Activated T-helper 17 cell treated with anti-CD3 and anti-CD28 coated beads, Interleukin-2, amount 50 U/mL, for 72 hours (primary cell): ENCODE results near the gene ABHD12B. TPM values are rescaled to one million over a fixed set of nuclear protein-coding genes. Genes with fewer than 3 reads are reported as not detected.

Experiments used
- ATAC-seq: fragments of 150-1000 bp; cut with Tn5 transposase; replicated peaks from 2 replicates; pipeline ENCODE4 v1.10.0; 2021; ENCODE audit warnings: mild to moderate bottlenecking, moderate library complexity
- H3K27ac Mint-ChIP-seq: one replicate; pipeline ENCODE4 v1.8.0; 2022; ENCODE audit warnings: mixed read lengths
- H3K27me3 Mint-ChIP-seq: one replicate; pipeline ENCODE4 v1.8.0; 2022; ENCODE audit warnings: mixed read lengths
- H3K36me3 Mint-ChIP-seq: one replicate; pipeline ENCODE4 v1.8.0; 2022; ENCODE audit warnings: low read depth, mild to moderate bottlenecking, mixed read lengths
- H3K4me1 Mint-ChIP-seq: one replicate; pipeline ENCODE4 v1.8.0; 2022; ENCODE audit warnings: mixed read lengths
- H3K4me3 Mint-ChIP-seq: one replicate; pipeline ENCODE4 v1.8.0; 2022; ENCODE audit warnings: mild to moderate bottlenecking, mixed read lengths
- H3K9me3 Mint-ChIP-seq: one replicate; pipeline ENCODE4 v1.8.0; 2022; ENCODE audit warnings: mixed read lengths
- total RNA-seq, 2 donors: library from RNA; stranded (reverse); gene quantifications; one replicate each; pipeline ENCODE4 v1.2.3, GENCODE V29; 2022

ABHD12B gene
- total RNA-seq, 2 donors from 2014 or later: not detected

DNA sequence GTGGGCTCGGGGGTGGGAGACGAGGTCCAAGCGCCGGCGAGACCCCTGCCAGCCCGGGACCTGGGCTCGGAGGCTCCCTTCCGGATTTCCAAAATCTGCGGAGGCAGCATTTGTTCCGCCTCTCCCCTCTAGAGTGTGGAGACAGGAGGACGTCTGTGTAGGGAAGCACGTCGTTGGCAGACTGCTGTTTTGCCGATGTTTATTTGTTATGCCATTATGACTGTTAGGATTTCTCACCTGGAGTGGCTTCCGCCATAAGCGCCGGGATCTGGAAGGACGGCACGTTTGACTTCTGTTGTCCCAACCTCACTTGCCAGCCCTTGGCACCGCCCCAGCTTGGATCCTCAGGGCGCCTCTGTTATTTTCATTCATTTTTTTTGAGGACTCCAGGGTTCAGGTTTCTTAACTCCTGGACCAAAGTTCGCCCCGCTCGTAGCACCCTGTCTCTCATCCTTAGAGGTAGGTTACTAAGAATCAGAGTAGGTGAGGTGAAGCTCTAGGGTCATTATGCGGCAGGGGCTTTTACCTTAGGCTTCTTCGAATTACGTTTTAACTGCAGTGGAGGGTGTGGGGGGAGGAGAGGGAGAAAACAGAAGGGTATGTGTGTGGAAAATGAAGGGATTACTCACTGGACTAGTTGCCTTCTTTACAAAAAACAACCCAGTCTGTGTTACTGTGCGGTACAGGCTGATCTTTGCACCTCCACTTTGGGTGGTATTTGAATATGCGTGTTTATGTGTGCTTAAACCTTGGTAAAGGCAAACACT is 73.0 kb downstream of the ABHD12B start:
- peaks cover 4% of the 10 kb centered on the region for H3K36me3 Mint-ChIP-seq
- H3K27me3 Mint-ChIP-seq: peaks cover 40% of the 10 kb centered on the region
- H3K4me3 Mint-ChIP-seq: peak overlapping the region; percentile 82
- H3K27ac Mint-ChIP-seq: no peak overlapping the region
- H3K4me1 Mint-ChIP-seq: no peaks in the 10 kb centered on the region
- no peaks in the 10 kb centered on the region for H3K9me3 Mint-ChIP-seq
- peak; percentile 68 for ATAC-seq

DNA sequence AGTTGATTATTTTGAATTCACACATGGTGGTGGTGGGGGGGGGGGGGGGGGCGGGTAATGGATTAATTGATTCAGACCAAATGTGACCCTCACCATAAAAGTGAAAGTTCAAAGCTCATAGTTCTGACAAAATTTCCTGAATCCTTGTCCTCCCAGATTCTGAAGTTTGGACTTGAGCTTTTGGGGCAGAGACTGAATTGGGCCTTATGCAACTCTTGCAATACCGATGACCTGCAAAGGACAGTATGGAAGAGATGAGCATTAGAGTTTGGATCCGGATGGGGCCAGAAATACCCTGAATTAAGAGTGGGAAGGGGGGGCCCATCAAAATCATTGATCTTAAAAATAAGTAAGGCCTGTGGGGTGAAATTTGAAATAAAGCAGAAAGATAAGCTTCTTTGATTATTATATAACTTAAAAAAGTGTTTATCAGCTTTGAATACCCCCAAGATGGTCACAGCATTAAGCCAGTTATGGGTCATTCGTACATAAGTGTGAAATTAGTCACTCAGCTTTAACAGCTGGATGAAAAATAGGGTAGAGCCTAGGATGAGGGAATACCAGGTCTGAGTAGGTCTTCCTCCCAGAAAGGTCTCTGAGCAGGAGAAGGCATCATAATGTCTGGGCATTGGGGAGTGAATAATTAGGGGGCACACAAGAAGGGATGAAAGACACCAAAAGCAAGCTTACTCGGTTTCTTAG is 74.5 kb downstream of the ABHD12B start:
- Mint-ChIP-seq H3K9me3 (no peaks in the 10 kb centered on the region), H3K36me3 (peaks cover 4% of the 10 kb centered on the region), H3K4me3 (no peak overlapping the region), H3K27ac (no peak overlapping the region), H3K4me1 (no peaks in the 10 kb centered on the region), H3K27me3 (peaks cover 26% of the 10 kb centered on the region)
- no peak for ATAC-seq

DNA sequence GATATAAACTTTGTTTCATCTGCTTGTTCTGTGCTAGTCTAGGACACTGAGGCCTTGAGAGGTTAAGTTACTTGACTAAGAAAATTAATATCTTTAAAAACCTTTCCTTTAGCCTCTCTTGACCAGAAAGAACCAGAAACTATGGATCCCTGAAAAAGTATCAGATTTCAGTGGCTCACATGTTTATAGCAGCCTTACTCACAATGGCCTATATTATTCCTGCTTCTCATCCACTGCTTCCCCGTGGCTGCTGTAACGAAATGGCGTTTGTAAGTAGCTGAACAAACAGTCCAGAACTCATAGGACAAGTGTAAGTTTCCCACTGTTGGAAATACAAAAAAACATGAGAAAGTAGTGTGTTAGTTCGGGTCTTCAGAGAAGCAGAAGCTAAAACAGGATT is 75.6 kb downstream of the ABHD12B start:
- ATAC-seq: no peak
- no peaks in the 10 kb centered on the region for H3K4me1 Mint-ChIP-seq
- H3K9me3 Mint-ChIP-seq: no peaks in the 10 kb centered on the region
- peaks cover 4% of the 10 kb centered on the region for H3K36me3 Mint-ChIP-seq
- no peak overlapping the region for H3K4me3 Mint-ChIP-seq
- peaks cover 18% of the 10 kb centered on the region for H3K27me3 Mint-ChIP-seq
- no peak overlapping the region for H3K27ac Mint-ChIP-seq

- no peak for ATAC-seq
- H3K9me3 Mint-ChIP-seq: no peaks in the 10 kb centered on the region
- H3K4me3 Mint-ChIP-seq: no peak overlapping the region
- peaks cover 15% of the 10 kb centered on the region for H3K27me3 Mint-ChIP-seq
- H3K27ac Mint-ChIP-seq: no peak overlapping the region
- peaks cover 4% of the 10 kb centered on the region for H3K36me3 Mint-ChIP-seq
- no peaks in the 10 kb centered on the region for H3K4me1 Mint-ChIP-seq
Observed at GRCh38 chr14:50948205-50948604, 76.4 kb downstream of the ABHD12B start.

DNA sequence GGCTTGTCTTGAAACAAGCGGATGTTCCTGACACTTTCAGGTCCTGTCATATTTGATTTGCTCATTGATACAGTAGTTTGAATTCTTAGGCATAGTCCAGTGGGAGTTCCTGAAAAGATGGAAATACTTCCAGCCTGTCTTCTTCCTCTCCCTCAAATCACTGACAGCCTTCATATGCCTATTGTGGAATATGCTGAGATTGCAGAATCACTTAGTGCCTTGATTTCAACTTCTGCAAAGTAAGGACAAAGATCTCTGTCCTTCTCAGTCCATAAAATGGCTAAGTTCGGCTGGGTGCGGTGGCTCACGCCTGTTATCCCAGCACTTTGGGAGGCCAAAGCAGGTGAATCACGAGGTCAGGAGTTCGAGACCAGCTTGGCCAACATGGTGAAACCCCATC is 79.2 kb downstream of the ABHD12B start:
- Mint-ChIP-seq H3K27me3 (peaks cover 3% of the 10 kb centered on the region), H3K27ac (no peak overlapping the region), H3K36me3 (no peaks in the 10 kb centered on the region), H3K4me1 (no peaks in the 10 kb centered on the region), H3K9me3 (no peaks in the 10 kb centered on the region), H3K4me3 (no peak overlapping the region)
- ATAC-seq: no peak

DNA sequence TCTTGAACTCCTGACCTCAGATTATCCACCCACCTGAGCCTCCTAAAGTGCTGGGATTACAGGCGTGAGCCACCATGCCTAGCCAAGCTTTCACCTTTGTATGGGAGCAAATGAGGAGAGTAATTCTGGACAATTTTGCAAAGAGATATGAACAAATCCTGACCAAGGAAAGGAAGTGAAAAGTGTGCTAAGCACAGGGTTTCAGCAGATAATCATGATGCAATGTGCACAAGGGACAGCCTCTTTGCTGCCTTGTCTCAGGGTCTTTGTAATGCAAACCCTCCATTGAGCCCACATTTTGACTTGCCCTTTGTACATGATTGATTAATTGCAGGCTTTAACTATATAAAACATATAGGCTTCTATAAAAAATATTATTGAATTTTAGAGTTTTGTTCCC is 81.6 kb downstream of the ABHD12B start:
- no peak for ATAC-seq
- H3K4me1 Mint-ChIP-seq: no peaks in the 10 kb centered on the region

More for the DNA sequence above, 81.6 kb downstream of the ABHD12B start:
- no peaks in the 10 kb centered on the region for H3K36me3 Mint-ChIP-seq
- no peaks in the 10 kb centered on the region for H3K9me3 Mint-ChIP-seq
- no peaks in the 10 kb centered on the region for H3K27me3 Mint-ChIP-seq
- no peak overlapping the region for H3K27ac Mint-ChIP-seq
- H3K4me3 Mint-ChIP-seq: no peak overlapping the region

Other genes starting within 250 kb of the ABHD12B start
- gene SAV1, start 203.7 kb upstream of the ABHD12B start, total RNA-seq: 10 to 100 TPM in 1 of 2 donors, 1 to 10 TPM in 1; 7.8 to 13.4 TPM
- 10 to 100 TPM; 25.9 to 42.2 TPM for gene NIN, start 40.9 kb upstream of the ABHD12B start, total RNA-seq
- gene PYGL, start 72.4 kb downstream of the ABHD12B start, total RNA-seq: 1 to 10 TPM in 1 of 2 donors, under 1 TPM in 1; 0.26 to 3.9 TPM
- 1 to 10 TPM; 1.2 to 1.3 TPM for gene TRIM9, start 223.1 kb downstream of the ABHD12B start, total RNA-seq